Measurements from ENCODE around the gene SOX8. TPM values are rescaled to one million over a fixed set of nuclear protein-coding genes. Genes with fewer than 3 reads are reported as not detected.

SOX8 gene
- total RNA-seq, 1 donor from 2014 or later: 1.2 TPM

- peaks cover 31% of the 10 kb centered on the region for H3K36me3 Mint-ChIP-seq (ENCODE audit: low read depth)
- H3K4me1 Mint-ChIP-seq (ENCODE audit: low read depth): peaks cover 16% of the 10 kb centered on the region
- H3K9me3 Mint-ChIP-seq: peaks cover 9% of the 10 kb centered on the region
- intact Hi-C loops (cut with micrococcal nuclease): loop anchor here (10.0 kb wide), 1 partner anchor 158 kb away; the partner anchor contains the start of gene GNG13
- no peak for DNase-seq (ENCODE audit: low spot score)
- peak overlapping the region; percentile 72 for H3K4me3 Mint-ChIP-seq (ENCODE audit: low read depth)
- peak overlapping the region; percentile 89 for H3K27ac Mint-ChIP-seq
- no peaks in the 10 kb centered on the region for H3K27me3 Mint-ChIP-seq (ENCODE audit: low read depth)
Observed at GRCh38 chr16:962901-963814, 18.4 kb upstream of the SOX8 start.

- Mint-ChIP-seq H3K4me1 (ENCODE audit: low read depth) (peaks cover 22% of the 10 kb centered on the region), H3K27ac (peak overlapping the region; percentile 89), H3K36me3 (ENCODE audit: low read depth) (peaks cover 38% of the 10 kb centered on the region), H3K9me3 (peaks cover 9% of the 10 kb centered on the region), H3K27me3 (ENCODE audit: low read depth) (no peaks in the 10 kb centered on the region), H3K4me3 (ENCODE audit: low read depth) (peak overlapping the region; percentile 72)
- intact Hi-C loops (cut with micrococcal nuclease): loop anchor here (10.0 kb wide), 1 partner anchor 159 kb away; the partner anchor contains the start of gene GNG13
- DNase-seq (ENCODE audit: low spot score): no peak
Observed at GRCh38 chr16:963913-964312, 17.7 kb upstream of the SOX8 start.

- intact Hi-C loops (cut with micrococcal nuclease): loop anchor here (5.0 to 10.0 kb wide), 2 partner anchors 38 to 160 kb away; partner anchors contain the start of gene GNG13
- peaks cover 9% of the 10 kb centered on the region for H3K9me3 Mint-ChIP-seq
- peaks cover 22% of the 10 kb centered on the region for H3K4me1 Mint-ChIP-seq (ENCODE audit: low read depth)
- peaks cover 38% of the 10 kb centered on the region for H3K36me3 Mint-ChIP-seq (ENCODE audit: low read depth)
- H3K27ac Mint-ChIP-seq: peak overlapping the region; percentile 89
- peak; percentile 49 for DNase-seq (ENCODE audit: low spot score)
- H3K4me3 Mint-ChIP-seq (ENCODE audit: low read depth): peak overlapping the region; percentile 72
- H3K27me3 Mint-ChIP-seq (ENCODE audit: low read depth): no peaks in the 10 kb centered on the region
Observed at GRCh38 chr16:964356-965035, 17.1 kb upstream of the SOX8 start.

GRCh38 chr16:965036-965395, 16.6 kb upstream of the SOX8 start:
- peaks cover 38% of the 10 kb centered on the region for H3K36me3 Mint-ChIP-seq (ENCODE audit: low read depth)
- intact Hi-C loops (cut with micrococcal nuclease): loop anchor here (5.0 to 10.0 kb wide), 2 partner anchors 37 to 160 kb away; partner anchors contain the start of gene GNG13
- no peaks in the 10 kb centered on the region for H3K27me3 Mint-ChIP-seq (ENCODE audit: low read depth)
- H3K4me3 Mint-ChIP-seq (ENCODE audit: low read depth): no peak overlapping the region
- H3K27ac Mint-ChIP-seq: peak overlapping the region; percentile 89
- no peak for DNase-seq (ENCODE audit: low spot score)
- H3K4me1 Mint-ChIP-seq (ENCODE audit: low read depth): peaks cover 24% of the 10 kb centered on the region
- peaks cover 9% of the 10 kb centered on the region for H3K9me3 Mint-ChIP-seq

- intact Hi-C loops (cut with micrococcal nuclease): loop anchor here (5.0 to 10.0 kb wide), 2 partner anchors 37 to 161 kb away; partner anchors contain the start of gene GNG13
- Mint-ChIP-seq H3K9me3 (peaks cover 9% of the 10 kb centered on the region), H3K36me3 (ENCODE audit: low read depth) (peaks cover 38% of the 10 kb centered on the region), H3K27me3 (ENCODE audit: low read depth) (no peaks in the 10 kb centered on the region), H3K4me3 (ENCODE audit: low read depth) (no peak overlapping the region), H3K4me1 (ENCODE audit: low read depth) (peaks cover 24% of the 10 kb centered on the region), H3K27ac (peak overlapping the region; percentile 89)
- DNase-seq (ENCODE audit: low spot score): no peak
Observed at GRCh38 chr16:965487-965886, 16.1 kb upstream of the SOX8 start.

DNA sequence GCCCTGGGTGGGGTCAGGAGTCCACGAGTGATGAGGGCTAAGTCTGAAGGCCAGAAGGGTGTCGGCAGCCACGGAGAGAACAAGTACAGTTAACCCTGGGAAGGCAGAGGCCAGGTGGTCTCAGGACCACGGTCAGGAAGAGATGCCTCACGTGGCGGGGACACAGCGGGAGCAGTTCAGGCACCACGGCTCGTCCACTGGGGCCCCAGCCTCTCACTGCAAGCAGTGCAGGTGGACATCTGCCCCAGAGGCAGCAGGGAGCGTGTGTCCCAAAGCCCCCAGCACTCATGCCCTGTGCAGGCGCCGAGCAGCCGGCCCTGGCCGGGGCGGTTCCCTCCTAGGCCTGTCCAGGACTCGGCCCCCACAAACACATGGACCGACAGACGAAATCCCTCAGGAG, 15.5 kb upstream of the SOX8 start:
- peaks cover 24% of the 10 kb centered on the region for H3K4me1 Mint-ChIP-seq (ENCODE audit: low read depth)
- no peak overlapping the region for H3K4me3 Mint-ChIP-seq (ENCODE audit: low read depth)
- no peak overlapping the region for H3K27ac Mint-ChIP-seq
- DNase-seq (ENCODE audit: low spot score): no peak
- no peaks in the 10 kb centered on the region for H3K27me3 Mint-ChIP-seq (ENCODE audit: low read depth)
- peaks cover 9% of the 10 kb centered on the region for H3K9me3 Mint-ChIP-seq
- intact Hi-C loops (cut with micrococcal nuclease): loop anchor here (5.0 to 10.0 kb wide), 2 partner anchors 36 to 161 kb away; partner anchors contain the start of gene GNG13
- H3K36me3 Mint-ChIP-seq (ENCODE audit: low read depth): peaks cover 38% of the 10 kb centered on the region

- Mint-ChIP-seq H3K36me3 (ENCODE audit: low read depth) (peaks cover 38% of the 10 kb centered on the region), H3K4me1 (ENCODE audit: low read depth) (peaks cover 24% of the 10 kb centered on the region), H3K27ac (no peak overlapping the region), H3K4me3 (ENCODE audit: low read depth) (no peak overlapping the region), H3K9me3 (peaks cover 9% of the 10 kb centered on the region), H3K27me3 (ENCODE audit: low read depth) (peaks cover 2% of the 10 kb centered on the region)
- intact Hi-C loops (cut with micrococcal nuclease): loop anchor here (5.0 to 10.0 kb wide), 2 partner anchors 36 to 162 kb away; partner anchors contain the start of gene GNG13
- no peak for DNase-seq (ENCODE audit: low spot score)
Observed at GRCh38 chr16:966505-966904, 15.1 kb upstream of the SOX8 start.

- no peak for DNase-seq (ENCODE audit: low spot score)
- no peak overlapping the region for H3K4me3 Mint-ChIP-seq (ENCODE audit: low read depth)
- peaks cover 24% of the 10 kb centered on the region for H3K4me1 Mint-ChIP-seq (ENCODE audit: low read depth)
- H3K27me3 Mint-ChIP-seq (ENCODE audit: low read depth): peaks cover 7% of the 10 kb centered on the region
- intact Hi-C loops (cut with micrococcal nuclease): loop anchor here (5.0 to 10.0 kb wide), 2 partner anchors 35 to 162 kb away; partner anchors contain the start of gene GNG13
- no peak overlapping the region for H3K27ac Mint-ChIP-seq
- H3K9me3 Mint-ChIP-seq: peaks cover 9% of the 10 kb centered on the region
- peaks cover 38% of the 10 kb centered on the region for H3K36me3 Mint-ChIP-seq (ENCODE audit: low read depth)
Observed at GRCh38 chr16:967077-967541, 14.5 kb upstream of the SOX8 start.

DNA sequence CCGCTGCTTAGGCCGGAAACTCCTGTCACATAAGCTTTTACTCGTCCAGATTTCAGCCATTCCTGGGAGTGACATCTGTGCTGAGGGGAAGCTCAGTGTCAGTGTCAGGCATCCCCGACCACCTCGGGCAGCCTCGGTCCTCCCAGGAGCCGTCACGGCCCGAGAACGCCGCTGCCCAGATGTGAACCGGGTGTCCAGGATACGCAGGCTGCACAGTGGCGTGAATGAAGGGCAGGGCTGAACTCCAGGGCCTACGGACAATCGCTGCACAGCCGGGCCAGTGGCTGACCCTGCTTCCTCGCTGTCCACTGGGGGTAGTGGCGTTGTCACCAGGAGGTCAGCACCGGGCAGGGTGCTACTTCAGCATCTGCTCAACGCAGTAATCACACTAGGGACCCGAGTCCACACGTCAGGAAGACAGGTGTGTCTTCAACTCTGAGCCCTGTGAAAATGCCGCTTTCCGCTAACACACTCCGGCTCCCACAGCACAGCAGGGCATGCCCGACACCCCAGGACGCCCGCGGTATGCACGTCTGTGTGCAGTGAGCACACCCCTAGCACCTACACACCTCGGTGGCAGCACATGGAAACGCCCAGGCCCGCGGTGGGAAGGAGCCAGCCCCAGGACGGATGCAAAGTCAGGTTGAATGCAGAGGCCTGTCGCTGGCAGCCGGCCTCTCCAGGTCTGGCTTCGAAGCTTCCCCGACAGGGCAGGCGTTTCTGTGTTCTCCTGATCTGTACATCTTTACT, 13.8 kb upstream of the SOX8 start:
- no peak for DNase-seq (ENCODE audit: low spot score)
- Mint-ChIP-seq H3K4me1 (ENCODE audit: low read depth) (peaks cover 24% of the 10 kb centered on the region), H3K36me3 (ENCODE audit: low read depth) (peaks cover 38% of the 10 kb centered on the region)

DNA sequence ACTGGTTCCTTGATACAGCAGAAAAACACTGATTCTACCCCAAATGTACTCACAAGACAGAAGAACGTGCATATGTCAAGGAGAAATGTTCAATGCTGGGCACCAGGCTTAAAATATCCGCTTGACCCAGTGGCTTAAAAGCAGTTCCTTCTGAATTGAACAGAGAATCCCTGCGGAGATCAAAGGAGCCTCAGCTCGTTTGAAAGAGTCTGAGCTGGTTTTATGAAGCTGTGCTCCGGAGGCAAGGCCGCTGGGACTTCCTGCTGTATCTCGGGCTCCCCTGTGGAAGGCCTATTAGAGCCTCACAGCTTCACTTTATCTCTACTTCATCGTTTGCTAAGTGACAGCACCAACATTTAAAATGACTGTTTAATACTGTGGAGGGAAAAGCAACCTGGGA, 12.9 kb upstream of the SOX8 start:
- DNase-seq (ENCODE audit: low spot score): no peak
- H3K27ac Mint-ChIP-seq: peak overlapping the region; percentile 28
- intact Hi-C loops (cut with micrococcal nuclease): loop anchor here (5.0 to 10.0 kb wide), 2 partner anchors 34 to 164 kb away; partner anchors contain the start of gene GNG13

More for the DNA sequence above, 13.8 kb upstream of the SOX8 start:
- H3K27ac Mint-ChIP-seq: no peak overlapping the region
- intact Hi-C loops (cut with micrococcal nuclease): loop anchor here (5.0 to 10.0 kb wide), 2 partner anchors 35 to 163 kb away; partner anchors contain the start of gene GNG13
- H3K27me3 Mint-ChIP-seq (ENCODE audit: low read depth): peaks cover 7% of the 10 kb centered on the region
- peaks cover 9% of the 10 kb centered on the region for H3K9me3 Mint-ChIP-seq
- no peak overlapping the region for H3K4me3 Mint-ChIP-seq (ENCODE audit: low read depth)

DNA sequence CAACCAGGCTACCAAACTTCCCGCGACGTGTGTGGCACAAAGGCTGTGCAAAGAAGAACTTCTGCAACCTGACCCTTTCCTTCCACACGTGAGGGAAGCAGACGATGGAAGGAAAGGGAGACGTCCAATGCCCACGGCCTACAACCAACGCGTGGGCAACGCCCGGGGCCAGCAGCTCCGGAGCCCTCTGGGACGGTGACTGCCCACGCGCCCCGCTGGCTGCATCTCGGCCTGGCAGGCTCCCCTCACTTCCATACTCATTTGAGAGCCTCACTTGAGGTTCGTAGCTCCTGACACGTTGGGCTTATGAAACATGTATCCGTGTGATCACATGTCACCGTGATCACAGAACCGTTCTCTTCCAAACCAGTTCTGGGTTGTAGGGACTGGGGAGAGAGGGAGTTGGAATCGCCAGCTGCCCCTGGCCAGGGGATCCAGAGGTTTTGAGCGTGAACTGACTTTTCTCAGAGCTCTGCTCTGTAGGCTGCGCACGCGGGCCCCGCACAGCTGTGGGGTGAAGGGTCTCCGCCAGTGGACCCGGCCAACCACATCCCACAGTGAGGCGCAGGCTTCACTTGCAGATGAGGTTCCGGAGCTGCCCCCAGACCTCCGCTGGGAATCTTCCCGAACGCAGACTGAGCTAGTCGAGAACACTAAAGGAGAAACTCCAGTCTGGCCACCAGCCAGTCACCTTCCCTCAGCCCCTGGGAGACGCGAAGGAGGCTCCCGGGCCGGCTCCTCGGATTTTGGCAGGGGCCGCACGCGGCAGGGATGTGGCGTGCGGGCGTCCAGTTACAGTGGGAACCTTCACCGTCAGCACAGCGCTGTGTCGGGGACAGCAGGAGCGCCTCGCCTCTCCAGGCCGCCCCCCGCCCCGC, 11.8 kb upstream of the SOX8 start:
- no peak overlapping the region for H3K27ac Mint-ChIP-seq
- peaks cover 9% of the 10 kb centered on the region for H3K9me3 Mint-ChIP-seq
- peak overlapping the region; percentile 75 for H3K4me3 Mint-ChIP-seq (ENCODE audit: low read depth)
- DNase-seq (ENCODE audit: low spot score): no peak
- H3K36me3 Mint-ChIP-seq (ENCODE audit: low read depth): peaks cover 28% of the 10 kb centered on the region
- peaks cover 10% of the 10 kb centered on the region for H3K4me1 Mint-ChIP-seq (ENCODE audit: low read depth)
- intact Hi-C loops (cut with micrococcal nuclease): loop anchor here (5.0 to 10.0 kb wide), 2 partner anchors 33 to 165 kb away; partner anchors contain the start of gene GNG13
- H3K27me3 Mint-ChIP-seq (ENCODE audit: low read depth): peaks cover 7% of the 10 kb centered on the region

More for the DNA sequence above, 12.9 kb upstream of the SOX8 start:
- H3K9me3 Mint-ChIP-seq: peaks cover 9% of the 10 kb centered on the region
- H3K4me1 Mint-ChIP-seq (ENCODE audit: low read depth): peaks cover 20% of the 10 kb centered on the region
- H3K27me3 Mint-ChIP-seq (ENCODE audit: low read depth): peaks cover 7% of the 10 kb centered on the region
- H3K36me3 Mint-ChIP-seq (ENCODE audit: low read depth): peaks cover 35% of the 10 kb centered on the region
- peak overlapping the region; percentile 75 for H3K4me3 Mint-ChIP-seq (ENCODE audit: low read depth)
